ENCODE data around the gene STIM1. TPM values are rescaled to one million over a fixed set of nuclear protein-coding genes. Genes with fewer than 3 reads are reported as not detected.
"Not testable (repeated sequence)": the region's sequence is repeated elsewhere in the genome, so short reads cannot be mapped to it uniquely, and the experiment has no call there.

STIM1 gene
- total RNA-seq, 1 donor, result 57.9 TPM

DNA sequence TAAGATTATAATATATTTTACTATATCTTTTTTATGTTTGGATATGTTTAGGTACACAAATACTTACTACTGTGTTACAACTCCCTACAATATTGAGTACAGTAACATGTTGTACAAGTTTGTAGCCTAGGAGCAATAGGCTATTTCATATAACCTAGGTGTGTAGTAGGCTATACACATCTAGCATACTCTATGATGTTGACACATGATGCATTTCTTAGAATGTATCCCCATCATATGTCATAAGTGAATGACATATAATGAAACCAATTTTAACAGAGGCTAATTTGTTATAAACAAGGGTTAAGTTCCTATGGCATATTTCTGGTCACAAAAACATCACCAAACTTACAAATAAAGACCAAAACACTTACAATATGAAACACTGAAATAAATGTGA, 152.7 kb downstream of the STIM1 start:
- TF ChIP-seq, protein P1, sequence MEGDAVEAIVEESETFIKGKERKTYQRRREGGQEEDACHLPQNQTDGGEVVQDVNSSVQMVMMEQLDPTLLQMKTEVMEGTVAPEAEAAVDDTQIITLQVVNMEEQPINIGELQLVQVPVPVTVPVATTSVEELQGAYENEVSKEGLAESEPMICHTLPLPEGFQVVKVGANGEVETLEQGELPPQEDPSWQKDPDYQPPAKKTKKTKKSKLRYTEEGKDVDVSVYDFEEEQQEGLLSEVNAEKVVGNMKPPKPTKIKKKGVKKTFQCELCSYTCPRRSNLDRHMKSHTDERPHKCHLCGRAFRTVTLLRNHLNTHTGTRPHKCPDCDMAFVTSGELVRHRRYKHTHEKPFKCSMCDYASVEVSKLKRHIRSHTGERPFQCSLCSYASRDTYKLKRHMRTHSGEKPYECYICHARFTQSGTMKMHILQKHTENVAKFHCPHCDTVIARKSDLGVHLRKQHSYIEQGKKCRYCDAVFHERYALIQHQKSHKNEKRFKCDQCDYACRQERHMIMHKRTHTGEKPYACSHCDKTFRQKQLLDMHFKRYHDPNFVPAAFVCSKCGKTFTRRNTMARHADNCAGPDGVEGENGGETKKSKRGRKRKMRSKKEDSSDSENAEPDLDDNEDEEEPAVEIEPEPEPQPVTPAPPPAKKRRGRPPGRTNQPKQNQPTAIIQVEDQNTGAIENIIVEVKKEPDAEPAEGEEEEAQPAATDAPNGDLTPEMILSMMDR (IDR thresholded peaks at IDR 0.05; ENCODE audit: extremely low read depth, low read depth, low read length), result no peak
- H3K4me2 ChIP-seq (ENCODE audit: insufficient read depth, low read length), result no peak overlapping the region
- no peak for DNase-seq (ENCODE audit: insufficient read length, low spot score, missing footprints)
- no peaks in the 10 kb centered on the region for H3K27me3 ChIP-seq (ENCODE audit: insufficient read depth, low read length)
- H3K4me3 ChIP-seq (ENCODE audit: insufficient read depth, low read length), result no peak overlapping the region
- no peak overlapping the region for H3K27ac ChIP-seq (ENCODE audit: low read depth, low read length)
- H3K9me3 ChIP-seq (ENCODE audit: low read depth, low read length), result no peaks in the 10 kb centered on the region
- no peaks in the 10 kb centered on the region for H3K79me2 ChIP-seq (ENCODE audit: insufficient read depth, low read length)
- no peaks in the 10 kb centered on the region for H4K20me1 ChIP-seq (ENCODE audit: insufficient read depth, low read length)
- H2AFZ ChIP-seq (ENCODE audit: low read length), result no peak overlapping the region
- H3K36me3 ChIP-seq (ENCODE audit: insufficient read depth, low read length), result no peaks in the 10 kb centered on the region
- no peaks in the 10 kb centered on the region for H3K4me1 ChIP-seq (ENCODE audit: insufficient read depth, low read length)

DNA sequence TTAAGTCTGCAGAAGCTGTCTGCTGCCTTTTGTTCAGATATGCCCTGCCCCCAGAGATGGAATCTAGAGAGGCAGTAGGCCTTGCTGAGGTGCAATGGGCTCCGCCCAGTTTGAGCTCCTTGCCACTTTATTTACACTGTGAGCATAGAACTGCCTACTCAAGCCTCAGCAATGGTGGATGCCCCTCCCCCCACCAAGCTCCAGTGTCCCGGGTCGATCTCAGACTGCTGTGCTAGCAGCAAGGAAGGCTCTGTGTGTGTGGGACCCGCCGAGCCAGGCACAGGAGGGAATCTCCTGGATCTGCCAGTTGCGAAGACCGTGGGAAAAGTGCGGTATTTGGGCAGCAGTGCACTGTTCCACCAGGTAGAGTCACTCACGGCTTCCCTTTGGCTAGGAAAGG, 161.1 kb downstream of the STIM1 start:
- H3K79me2 ChIP-seq (ENCODE audit: insufficient read depth, low read length); H3K4me2 ChIP-seq (ENCODE audit: insufficient read depth, low read length); H2AFZ ChIP-seq (ENCODE audit: low read length); H3K36me3 ChIP-seq (ENCODE audit: insufficient read depth, low read length); H3K27me3 ChIP-seq (ENCODE audit: insufficient read depth, low read length); H4K20me1 ChIP-seq (ENCODE audit: insufficient read depth, low read length); H3K27ac ChIP-seq (ENCODE audit: low read depth, low read length); H3K4me1 ChIP-seq (ENCODE audit: insufficient read depth, low read length); H3K9me3 ChIP-seq (ENCODE audit: low read depth, low read length); DNase-seq (ENCODE audit: insufficient read length, low spot score, missing footprints); H3K4me3 ChIP-seq (ENCODE audit: insufficient read depth, low read length): not testable (repeated sequence)

DNA sequence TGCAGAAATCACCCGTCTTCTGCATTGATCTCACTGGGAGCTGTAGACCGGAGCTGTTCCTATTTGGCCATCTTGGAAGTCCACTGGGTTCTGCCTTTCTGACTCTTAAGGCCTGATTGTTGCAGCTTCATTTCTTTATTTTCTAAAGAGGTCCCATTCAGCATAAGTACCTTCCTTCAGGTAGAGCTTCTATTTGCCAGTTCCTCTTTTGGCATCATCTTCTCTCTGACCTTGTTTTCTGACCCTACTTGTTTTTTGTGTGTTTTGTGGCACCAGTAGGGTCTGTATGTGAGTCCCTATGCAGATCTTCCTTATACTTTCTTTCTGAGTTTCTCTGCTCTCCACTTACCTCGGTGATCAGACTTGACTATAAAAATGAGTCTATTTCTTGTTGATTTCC, 161.7 kb downstream of the STIM1 start:
- Histone ChIP-seq H3K27ac (ENCODE audit: low read depth, low read length) (no peak overlapping the region), H4K20me1 (ENCODE audit: insufficient read depth, low read length) (peaks cover 2% of the 10 kb centered on the region), H3K4me2 (ENCODE audit: insufficient read depth, low read length) (no peak overlapping the region), H3K9me3 (ENCODE audit: low read depth, low read length) (no peaks in the 10 kb centered on the region), H3K4me1 (ENCODE audit: insufficient read depth, low read length) (no peaks in the 10 kb centered on the region), H3K27me3 (ENCODE audit: insufficient read depth, low read length) (no peaks in the 10 kb centered on the region), H3K4me3 (ENCODE audit: insufficient read depth, low read length) (no peak overlapping the region), H3K79me2 (ENCODE audit: insufficient read depth, low read length) (peaks cover 2% of the 10 kb centered on the region), H3K36me3 (ENCODE audit: insufficient read depth, low read length) (no peaks in the 10 kb centered on the region), H2AFZ (ENCODE audit: low read length) (no peak overlapping the region)
- TF ChIP-seq, protein P1 (IDR thresholded peaks at IDR 0.05; ENCODE audit: extremely low read depth, low read depth, low read length), result no peak
- no peak for DNase-seq (ENCODE audit: insufficient read length, low spot score, missing footprints)

DNA sequence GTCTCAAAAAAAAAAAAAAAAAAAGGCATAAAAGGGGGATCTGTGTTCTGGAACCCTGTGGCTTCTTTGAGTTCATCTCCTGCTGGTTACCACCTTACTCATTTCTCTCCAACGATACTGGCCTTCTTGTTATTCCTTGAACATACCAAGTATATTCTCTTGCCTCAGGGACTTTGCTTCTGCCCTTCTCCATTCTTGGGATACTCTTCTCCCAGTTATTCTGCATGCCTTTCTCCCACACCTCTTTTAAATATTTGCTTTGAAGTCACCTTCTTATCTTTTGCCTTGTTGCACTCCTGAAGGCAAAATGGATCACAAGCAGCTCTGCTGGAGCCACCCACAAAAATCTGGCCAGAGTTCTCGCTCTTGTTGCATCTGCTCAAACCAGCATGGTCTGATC, 163.2 kb downstream of the STIM1 start:
- Histone ChIP-seq H3K27ac (ENCODE audit: low read depth, low read length) (no peak overlapping the region), H3K4me1 (ENCODE audit: insufficient read depth, low read length) (no peaks in the 10 kb centered on the region), H3K4me2 (ENCODE audit: insufficient read depth, low read length) (no peak overlapping the region), H3K9me3 (ENCODE audit: low read depth, low read length) (no peaks in the 10 kb centered on the region), H3K79me2 (ENCODE audit: insufficient read depth, low read length) (peaks cover 3% of the 10 kb centered on the region), H2AFZ (ENCODE audit: low read length) (no peak overlapping the region), H3K27me3 (ENCODE audit: insufficient read depth, low read length) (no peaks in the 10 kb centered on the region), H4K20me1 (ENCODE audit: insufficient read depth, low read length) (peaks cover 2% of the 10 kb centered on the region), H3K4me3 (ENCODE audit: insufficient read depth, low read length) (no peak overlapping the region), H3K36me3 (ENCODE audit: insufficient read depth, low read length) (no peaks in the 10 kb centered on the region)
- DNase-seq (ENCODE audit: insufficient read length, low spot score, missing footprints), result no peak
- TF ChIP-seq, protein P1 (IDR thresholded peaks at IDR 0.05; ENCODE audit: extremely low read depth, low read depth, low read length), result no peak

Data from osteoblast (primary cell).